NCI-H1694 treated with DMSO at 0.1 percent for 48 hours (cell line): ENCODE measurements around the gene BNIPL.

Source experiments
- DNase-seq: peaks from one replicate; lab custom pipeline; 2025; lab: John Stamatoyannopoulos, UW

Gene BNIPL

GRCh38 chr1:151036356-151036755, at the start of gene BNIPL:
TSS of gene BNIPL (plus strand) at chr1:151036586. CDS start at chr1:151036726, 140 bp downstream.
- no peak for DNase-seq

GRCh38 chr1:150987924-150988323, 48.5 kb upstream of the BNIPL start:
- no peak for DNase-seq

- no peak for DNase-seq
Measured at GRCh38 chr1:150992626-150993025, 43.8 kb upstream of the BNIPL start.

- DNase-seq: no peak
Measured at GRCh38 chr1:150994248-150994647, 42.1 kb upstream of the BNIPL start.

- no peak for DNase-seq
Measured at GRCh38 chr1:150995460-150995859, 40.9 kb upstream of the BNIPL start.

GRCh38 chr1:150995896-150996295, 40.5 kb upstream of the BNIPL start:
- peak; percentile 15 for DNase-seq

GRCh38 chr1:150997126-150997872, 39.1 kb upstream of the BNIPL start:
- DNase-seq: no peak

- DNase-seq: no peak
Measured at GRCh38 chr1:150997949-150998348, 38.4 kb upstream of the BNIPL start.

GRCh38 chr1:150999051-150999674, 37.2 kb upstream of the BNIPL start:
- DNase-seq: no peak

- no peak for DNase-seq
Measured at GRCh38 chr1:150999926-151000325, 36.5 kb upstream of the BNIPL start.

GRCh38 chr1:151000408-151000807, 36.0 kb upstream of the BNIPL start:
- no peak for DNase-seq

GRCh38 chr1:151001602-151002001, 34.8 kb upstream of the BNIPL start:
- DNase-seq: no peak

- no peak for DNase-seq
Measured at GRCh38 chr1:151002051-151002450, 34.3 kb upstream of the BNIPL start.

GRCh38 chr1:151002611-151003010, 33.8 kb upstream of the BNIPL start:
- no peak for DNase-seq

GRCh38 chr1:151003180-151003579, 33.2 kb upstream of the BNIPL start:
- no peak for DNase-seq

GRCh38 chr1:151005729-151006319, 30.6 kb upstream of the BNIPL start:
- no peak for DNase-seq

- peak; percentile 90 for DNase-seq
Measured at GRCh38 chr1:151006327-151007052, 29.9 kb upstream of the BNIPL start, which contains the start of gene MINDY1. TSS of gene MINDY1 (minus strand) at chr1:151006902. CDS start at chr1:151002617, 4,285 bp downstream.

GRCh38 chr1:151007853-151008243, 28.5 kb upstream of the BNIPL start:
- no peak for DNase-seq

GRCh38 chr1:151008244-151009205, 27.9 kb upstream of the BNIPL start, which contains the start of gene PRUNE1:
TSS of gene PRUNE1 (plus strand) at chr1:151008449. CDS start at chr1:151008633, 184 bp downstream.
- DNase-seq: peak; percentile 96

- DNase-seq: no peak
Measured at GRCh38 chr1:151009206-151009587, 27.2 kb upstream of the BNIPL start.

- no peak for DNase-seq
Measured at GRCh38 chr1:151009674-151010345, 26.6 kb upstream of the BNIPL start.
